Measurements from ENCODE around the gene DTNB. TPM values are rescaled to one million over a fixed set of nuclear protein-coding genes. Genes with fewer than 3 reads are reported as not detected.
A peak's percentile ranks its signal among the peaks of the same experiment; 100 is the strongest.
"Not testable (repeated sequence)": the region's sequence is repeated elsewhere in the genome, so short reads cannot be mapped to it uniquely, and the experiment has no call there.

Gene DTNB
- total RNA-seq, 1 experiment from 2014 or later: 26.3 TPM

GRCh38 chr2:25707927-25708590 lies 34.7 kb upstream of the DTNB start:
- Mint-ChIP-seq H3K27me3 (ENCODE audit: insufficient read depth, unreplicated experiment) (peaks cover 6% of the 10 kb centered on the region), H3K27ac (ENCODE audit: low read depth, unreplicated experiment) (no peak overlapping the region), H3K4me1 (ENCODE audit: insufficient read depth, unreplicated experiment) (no peaks in the 10 kb centered on the region), H3K4me3 (ENCODE audit: unreplicated experiment) (no peak overlapping the region), H3K9me3 (ENCODE audit: unreplicated experiment) (no peaks in the 10 kb centered on the region), H3K36me3 (ENCODE audit: insufficient read depth, unreplicated experiment) (no peaks in the 10 kb centered on the region)
- intact Hi-C loops (cut with micrococcal nuclease): no loop called here
- BruUV-seq (replicated peaks): no TSS peak
- no peak for DNase-seq (ENCODE audit: unreplicated experiment)
- no peak for TF ChIP-seq CTCF (IDR thresholded peaks at IDR 0.05; ENCODE audit: unreplicated experiment)
- ChIA-PET POLR2A (interaction anchor here (0.9 kb wide), 1 partner anchor 16 kb away, joined by 3 read pairs; no protein-coding TSS in a partner anchor), CTCF (interaction anchor here (0.7 to 1.1 kb wide), 3 partner anchors 16 to 101 kb away, joined by 3 to 5 read pairs (median 3); no protein-coding TSS in a partner anchor)

GRCh38 chr2:25705575-25705974 lies 32.2 kb upstream of the DTNB start:
- H3K4me1 Mint-ChIP-seq (ENCODE audit: insufficient read depth, unreplicated experiment); H3K27me3 Mint-ChIP-seq (ENCODE audit: insufficient read depth, unreplicated experiment); H3K4me3 Mint-ChIP-seq (ENCODE audit: unreplicated experiment); H3K9me3 Mint-ChIP-seq (ENCODE audit: unreplicated experiment); DNase-seq (ENCODE audit: unreplicated experiment); H3K36me3 Mint-ChIP-seq (ENCODE audit: insufficient read depth, unreplicated experiment); intact Hi-C loops (cut with micrococcal nuclease); CTCF ChIA-PET; POLR2A ChIA-PET; H3K27ac Mint-ChIP-seq (ENCODE audit: low read depth, unreplicated experiment); BruUV-seq (replicated peaks): not testable (repeated sequence)

GRCh38 chr2:25701801-25702200 lies 28.4 kb upstream of the DTNB start:
- Mint-ChIP-seq H3K9me3 (ENCODE audit: unreplicated experiment) (no peaks in the 10 kb centered on the region), H3K4me1 (ENCODE audit: insufficient read depth, unreplicated experiment) (peaks cover 6% of the 10 kb centered on the region), H3K4me3 (ENCODE audit: unreplicated experiment) (no peak overlapping the region), H3K27me3 (ENCODE audit: insufficient read depth, unreplicated experiment) (no peaks in the 10 kb centered on the region), H3K27ac (ENCODE audit: low read depth, unreplicated experiment) (no peak overlapping the region), H3K36me3 (ENCODE audit: insufficient read depth, unreplicated experiment) (no peaks in the 10 kb centered on the region)
- no peak for DNase-seq (ENCODE audit: unreplicated experiment)
- ChIA-PET POLR2A (interaction anchor here (0.9 kb wide), 1 partner anchor 136 kb away, joined by 3 read pairs; no protein-coding TSS in a partner anchor), CTCF (interaction anchor here (0.6 to 9.5 kb wide), 9 partner anchors 10 to 160 kb away, joined by 3 to 204 read pairs (median 16); no protein-coding TSS in a partner anchor)
- intact Hi-C loops (cut with micrococcal nuclease): no loop called here
- no peak for TF ChIP-seq CTCF (IDR thresholded peaks at IDR 0.05; ENCODE audit: unreplicated experiment)
- BruUV-seq (replicated peaks): no TSS peak

DNA sequence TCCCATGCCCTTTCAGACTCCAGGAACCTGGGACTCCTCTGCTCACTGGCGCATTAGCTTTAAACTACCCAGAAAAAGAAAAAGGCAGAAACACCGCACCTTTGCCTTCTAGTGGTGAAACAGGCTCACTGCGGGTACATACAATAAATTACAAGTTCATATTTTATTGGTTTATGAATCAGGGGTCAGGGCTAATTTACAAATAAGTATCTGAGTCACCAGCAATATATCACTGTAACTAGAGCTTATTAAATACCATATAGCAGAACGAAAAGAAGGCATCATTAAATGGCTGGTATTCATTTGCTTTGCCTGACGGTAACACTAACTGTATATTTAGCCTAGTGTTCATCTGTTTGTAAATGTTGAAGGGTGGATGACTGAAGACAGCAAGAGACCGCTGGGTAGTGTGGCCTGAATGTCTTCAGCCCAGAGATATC lies 26.9 kb upstream of the DTNB start:
- Mint-ChIP-seq H3K4me3 (ENCODE audit: unreplicated experiment) (no peak overlapping the region), H3K27ac (ENCODE audit: low read depth, unreplicated experiment) (no peak overlapping the region), H3K4me1 (ENCODE audit: insufficient read depth, unreplicated experiment) (peaks cover 6% of the 10 kb centered on the region), H3K9me3 (ENCODE audit: unreplicated experiment) (no peaks in the 10 kb centered on the region), H3K36me3 (ENCODE audit: insufficient read depth, unreplicated experiment) (no peaks in the 10 kb centered on the region), H3K27me3 (ENCODE audit: insufficient read depth, unreplicated experiment) (no peaks in the 10 kb centered on the region)
- no TSS peak for BruUV-seq (replicated peaks)
- peak; percentile 70 for DNase-seq (ENCODE audit: unreplicated experiment)
- ChIA-PET POLR2A (interaction anchor here (0.6 to 3.7 kb wide), 8 partner anchors 9 to 160 kb away, joined by 3 to 37 read pairs (median 6); no protein-coding TSS in a partner anchor), CTCF (interaction anchor here (0.6 to 9.5 kb wide), 37 partner anchors 9 to 1251 kb away, joined by 3 to 204 read pairs (median 6); partner anchors contain the start of gene DTNB)
- TF ChIP-seq CTCF (IDR thresholded peaks at IDR 0.05; ENCODE audit: unreplicated experiment): peak; percentile 62
- intact Hi-C loops (cut with micrococcal nuclease): loop anchor here (1.0 kb wide), 2 partner anchors 28 to 93 kb away; no protein-coding TSS in a partner anchor
